ENCODE measurements around the gene GAS7. TPM values are rescaled to one million over a fixed set of nuclear protein-coding genes. Genes with fewer than 3 reads are reported as not detected.

The GAS7 gene
- total and polyA plus RNA-seq, 10 of the 15 experiments (the other 5 are each of a cell fraction or from before 2014, with no cell fraction given): 2.3 to 53.4 (median 24.0) TPM

DNA sequence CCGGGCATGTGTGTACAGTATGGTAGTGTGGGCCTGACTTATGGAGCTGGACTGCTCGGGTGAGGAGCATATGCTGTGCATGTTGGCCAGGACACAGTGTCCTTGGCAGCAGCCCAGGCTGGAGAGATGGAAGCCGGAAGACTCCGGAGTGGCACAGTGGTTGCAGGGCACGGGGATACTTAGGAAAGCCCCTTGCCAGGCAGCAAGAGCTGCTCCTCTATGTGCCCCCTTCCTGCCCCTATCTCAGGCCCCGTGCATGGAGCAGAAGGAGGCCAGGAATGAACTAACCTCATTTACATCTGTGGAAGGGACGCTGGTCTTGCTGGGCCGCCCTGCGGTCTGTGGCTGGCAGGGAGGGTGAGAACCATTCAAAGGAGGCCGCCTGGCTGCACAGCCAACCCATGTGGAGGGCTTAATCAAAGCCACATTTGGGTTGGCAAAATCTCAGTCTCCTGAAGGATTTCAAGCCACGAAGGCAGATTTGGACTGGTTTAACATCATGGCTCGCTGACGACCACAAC, 261.1 kb downstream of the GAS7 start:
- Histone ChIP-seq H3K79me2 (ENCODE audit: control insufficient read depth, insufficient read depth, low read length) (no peaks in the 10 kb centered on the region), H3K4me3 (no peak overlapping the region), H3K9ac (ENCODE audit: control insufficient read depth, insufficient read depth, low read length) (no peak overlapping the region), H2AFZ (ENCODE audit: control insufficient read depth, low read depth, low read length) (no peak overlapping the region), H3K27ac (ENCODE audit: control insufficient read depth, insufficient read depth) (no peak overlapping the region), H3K27me3 (replicated peaks in 1 of 2; ENCODE audit: control insufficient read depth in 2 of 2, insufficient read depth in 2 of 2, low read length in 1 of 2) (no peaks in the 10 kb centered on the region), H3K36me3 (ENCODE audit: control insufficient read depth in 2 of 2, insufficient read depth in 2 of 2, low read length in 1 of 2) (no peaks in the 10 kb centered on the region; a peak in 1 of 4 replicates), H3K9me3 (replicated peaks; ENCODE audit: control insufficient read depth, insufficient read depth, low read length) (peaks cover 2% of the 10 kb centered on the region; the same call in 1 of the 3 replicates), H4K20me1 (ENCODE audit: control insufficient read depth, insufficient read depth) (no peaks in the 10 kb centered on the region), H3K4me1 (ENCODE audit: control insufficient read depth, insufficient read depth, low read length) (no peaks in the 10 kb centered on the region), H3K4me2 (ENCODE audit: control insufficient read depth, insufficient read depth) (no peak overlapping the region)
- intact Hi-C loops (cut with micrococcal nuclease; ENCODE audit: unreplicated experiment) (no loop called here), in situ Hi-C loops (cut with MboI) (no loop called here)
- RAD21 ChIA-PET (ENCODE audit: unreplicated experiment): interaction anchor here (0.6 kb wide), 1 partner anchor 70 kb away, joined by 3 read pairs; no protein-coding TSS in a partner anchor
- TF ChIP-seq SKIL (IDR thresholded peaks at IDR 0.05; ENCODE audit: low read depth, poor library complexity, severe bottlenecking) (no peak), TARDBP (IDR thresholded peaks at IDR 0.05; ENCODE audit: borderline replicate concordance) (no peak), TCF7 (IDR thresholded peaks at IDR 0.05; ENCODE audit: borderline replicate concordance) (no peak), CBFB (IDR thresholded peaks at IDR 0.05; ENCODE audit: low read depth) (no peak), CBX3 (IDR thresholded peaks at IDR 0.05; ENCODE audit: borderline replicate concordance, low read depth) (no peak), POLR2A (IDR thresholded peaks at IDR 0.05; ENCODE audit: low read depth, low read length) (no peak), GABPA (IDR thresholded peaks at IDR 0.05; ENCODE audit: low read depth) (no peak), IKZF1 (conservative IDR thresholded peaks at IDR 0.05) (no peak), MYB (IDR thresholded peaks at IDR 0.05; ENCODE audit: borderline replicate concordance, low read depth, low read length) (no peak)
- DNase-seq (ENCODE audit: low read depth, low spot score) (no peak), FAIRE-seq (no peak), ATAC-seq (no peak)
- POLR2A ChIA-PET: no interaction called here
- SMC1A ChIA-PET (ENCODE audit: uncharacterized antibody, unreplicated experiment): no interaction called here
- 72% methylated on average over 13 of the region's 13 CpGs for WGBS (ENCODE audit: insufficient coverage, insufficient replicate concordance, low lambda C conversion rate, missing lambda C conversion rate)
- CTCF ChIA-PET: interaction anchor here (1.0 kb wide), 1 partner anchor 10 kb away, joined by 4 read pairs; no protein-coding TSS in a partner anchor
- no TSS peak for BruUV-seq (replicated peaks)
